SK-N-SH (cell line): Measurements from ENCODE around the gene SAMD9. TPM values are rescaled to one million over a fixed set of nuclear protein-coding genes. Genes with fewer than 3 reads are reported as not detected.
"Not testable (repeated sequence)": the region's sequence is repeated elsewhere in the genome, so short reads cannot be mapped to it uniquely, and the experiment has no call there.

Source experiments
- CTCF ChIA-PET: fragments of 300-600, 350-600 bp; formaldehyde crosslinking; extraction: SDS; loops from one replicate; lab custom pipeline; 2021; lab: Yijun Ruan, JAX
- POLR2A ChIA-PET: fragments of 350-600 bp; sonication (Branson Sonifier 250); formaldehyde crosslinking; extraction: SDS; loops from one replicate; lab custom pipeline; 2020; ENCODE audit warnings: antibody characterized with exemption, inconsistent platforms; lab: Yijun Ruan, JAX
- DNase-seq: peaks from one replicate; pipeline ENCODE4 v3.0.0; 2012
- H2AFZ ChIP-seq: fragments of 200-600 bp; sonication (generic); 2 replicates; pipeline ENCODE4 v1.8.1; 2016; ENCODE audit warnings: antibody characterized with exemption, mild to moderate bottlenecking, low read depth
- H3F3A ChIP-seq: fragments of 200-600 bp; sonication (generic); replicated peaks from 2 replicates; pipeline ENCODE3; 2016; ENCODE audit warnings: antibody characterized with exemption, mild to moderate bottlenecking; ENCODE audit not compliant: insufficient read depth
- H3K27ac ChIP-seq, 2 experiments: fragments of 200-500 bp in 1 of 2; fragments of 200-600 bp in 1 of 2; sonication (Bioruptor generic) in 1 of 2; sonication (generic), shearing (Covaris generic) in 1 of 2; 2 replicates each; pipeline versions ENCODE4 v1.5.1 to v1.6.1; 2014 to 2016; ENCODE audit warnings: low read depth in 2 of 2, inconsistent platforms in 1 of 2, low read length in 1 of 2, mild to moderate bottlenecking in 1 of 2, mixed read lengths in 1 of 2
- H3K27me3 ChIP-seq: fragments of 200-600 bp; sonication (generic), shearing (Covaris generic); 2 replicates; pipeline ENCODE4 v1.6.1; 2016; ENCODE audit warnings: mixed run types; ENCODE audit not compliant: insufficient read depth
- H3K36me3 ChIP-seq, 2 experiments: fragments of 200-500 bp in 1 of 2; fragments of 200-600 bp in 1 of 2; sonication (Bioruptor generic) in 1 of 2; sonication (generic) in 1 of 2; replicated peaks in 1 of 2; 2 replicates each; pipeline versions ENCODE3 to v1.5.1; 2014 to 2016; ENCODE audit warnings: low read length in 1 of 2, mild to moderate bottlenecking in 1 of 2; ENCODE audit not compliant: insufficient read depth in 2 of 2, control insufficient read depth in 1 of 2
- H3K4me1 ChIP-seq, 2 experiments: fragments of 200-500 bp in 1 of 2; fragments of 200-600 bp in 1 of 2; sonication (Bioruptor generic) in 1 of 2; sonication (generic), shearing (Covaris generic) in 1 of 2; 2 replicates each; pipeline versions ENCODE4 v1.5.1 to v1.6.1; 2014 to 2016; ENCODE audit warnings: low read depth in 1 of 2, low read length in 1 of 2, mixed run types in 1 of 2; ENCODE audit not compliant: insufficient read depth in 2 of 2, control insufficient read depth in 1 of 2
- H3K4me2 ChIP-seq: fragments of 200-600 bp; sonication (generic), shearing (Covaris generic); 2 replicates; pipeline ENCODE4 v1.6.1; 2017; ENCODE audit warnings: mixed run types
- H3K4me3 ChIP-seq, 2 experiments: fragments of 200-500 bp in 1 of 2; fragments of 200-600 bp in 1 of 2; sonication (Bioruptor generic) in 1 of 2; sonication (generic), shearing (Covaris generic) in 1 of 2; 2 replicates each; pipeline versions ENCODE4 v1.5.1 to v1.8.1; 2014 to 2016; ENCODE audit warnings: low read depth in 2 of 2, inconsistent platforms in 1 of 2, low read length in 1 of 2, mild to moderate bottlenecking in 1 of 2, mixed read lengths in 1 of 2, moderate library complexity in 1 of 2
- H3K79me2 ChIP-seq: fragments of 200-600 bp; sonication (generic); 2 replicates; pipeline ENCODE4 v1.8.1; 2017; ENCODE audit warnings: mild to moderate bottlenecking; ENCODE audit not compliant: insufficient read depth
- H3K9ac ChIP-seq: fragments of 200-600 bp; sonication (generic); 2 replicates; pipeline ENCODE4 v1.6.1; 2017; ENCODE audit warnings: mixed run types
- H3K9me2 ChIP-seq: fragments of 200-600 bp; sonication (generic); 2 replicates; pipeline ENCODE4 v1.6.1; 2017; ENCODE audit warnings: mixed run types
- H3K9me3 ChIP-seq: fragments of 200-600 bp; sonication (generic); 2 replicates; pipeline ENCODE4 v1.6.1; 2017; ENCODE audit warnings: mixed run types, mild to moderate bottlenecking, moderate library complexity
- H4K20me1 ChIP-seq: fragments of 200-600 bp; sonication (generic); 2 replicates; pipeline ENCODE4 v1.6.1; 2017; ENCODE audit warnings: mild to moderate bottlenecking, mixed run types; ENCODE audit not compliant: insufficient read depth
- EZH2phosphoT487 ChIP-seq: fragments of 200-600 bp; sonication (generic); IDR thresholded peaks from 2 replicates; pipeline ENCODE4 v1.6.1; 2017; ENCODE audit warnings: low read depth, mixed run types, mild to moderate bottlenecking, antibody characterized with exemption, moderate library complexity, borderline replicate concordance
- FOXJ3 ChIP-seq: sonication (generic); formaldehyde crosslinking; IDR thresholded peaks from 2 replicates; pipeline ENCODE4 v1.5.1; 2020; ENCODE audit warnings: mild to moderate bottlenecking, missing genetic modification reagents
- NRF1 ChIP-seq: IDR thresholded peaks from 2 replicates; pipeline ENCODE4 v1.6.1; 2012; ENCODE audit warnings: low read depth, mild to moderate bottlenecking, low read length
- RFX5 ChIP-seq: IDR thresholded peaks from 2 replicates; pipeline ENCODE4 v1.6.1; 2012; ENCODE audit warnings: mild to moderate bottlenecking, improper control_type of control experiment, low read length
- RXRA ChIP-seq: IDR thresholded peaks from 2 replicates; pipeline ENCODE4 v1.4.0; 2012; ENCODE audit warnings: low read depth, mild to moderate bottlenecking, borderline replicate concordance
- SIN3A ChIP-seq: IDR thresholded peaks from 2 replicates; pipeline ENCODE4 v1.6.1; 2012; ENCODE audit warnings: low read depth, mild to moderate bottlenecking, low read length, moderate library complexity, borderline replicate concordance
- YY1 ChIP-seq: IDR thresholded peaks from 2 replicates; pipeline ENCODE4 v1.4.0; 2012; ENCODE audit warnings: low read depth, mild to moderate bottlenecking
- WGBS: methylation state at CpG from one replicate; pipeline ENCODE4 v1.1.6; 2017; ENCODE audit warnings: low lambda C conversion rate; 5-methylcytosine and 5-hydroxymethylcytosine counted together
- polyA plus RNA-seq, 3 experiments: library from polyadenylated mRNA; depleted of rRNA; stranded (reverse); fragments of >200 nt; gene quantifications; 2 replicates each; pipeline ENCODE4 v1.2.3, GENCODE V29; 2012
- TF ChIP-seq, protein P1 (sequence below): IDR thresholded peaks from 2 replicates; pipeline ENCODE4; 2012
- TF ChIP-seq, protein P2 (sequence below): IDR thresholded peaks from 2 replicates; pipeline ENCODE4 v1.4.0; 2012; ENCODE audit warnings: low read depth

SAMD9 gene
- polyA plus RNA-seq, 1 of the 3 experiments (the other 2 are of a cell fraction), result 0.95 TPM

- WGBS, result 5% methylated on average over 1 of the region's 1 CpG
- H3K79me2 ChIP-seq, H3K4me1 ChIP-seq, H2AFZ ChIP-seq, H3K4me3 ChIP-seq, H3K9me2 ChIP-seq, H3F3A ChIP-seq, H4K20me1 ChIP-seq, H3K9me3 ChIP-seq, DNase-seq, H3K27me3 ChIP-seq, CTCF ChIA-PET, H3K9ac ChIP-seq, POLR2A ChIA-PET, H3K4me2 ChIP-seq, H3K27ac ChIP-seq, H3K36me3 ChIP-seq: not testable (repeated sequence)
Observed at GRCh38 chr7:93126954-93127353, 9.2 kb upstream of the SAMD9 start.

DNA sequence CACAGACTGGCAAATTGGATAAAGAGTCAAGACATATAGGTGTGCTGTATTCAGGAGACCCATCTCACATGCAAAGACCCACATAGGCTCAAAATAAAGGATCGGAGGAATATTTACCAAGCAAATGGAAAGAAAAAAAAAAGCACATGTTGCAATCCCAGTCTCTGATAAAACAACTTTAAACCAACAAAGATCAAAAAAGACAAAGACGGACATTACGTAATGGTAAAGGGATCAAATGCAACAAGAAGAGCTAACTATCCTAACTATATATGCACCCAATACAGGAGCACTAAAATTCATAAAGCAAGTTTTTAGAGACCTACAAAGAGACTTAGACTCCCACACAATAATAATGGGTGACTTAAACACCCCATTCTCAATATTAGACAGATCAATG, 5.8 kb upstream of the SAMD9 start:
- H4K20me1 ChIP-seq, H3F3A ChIP-seq, H2AFZ ChIP-seq, H3K4me1 ChIP-seq, H3K9ac ChIP-seq, H3K79me2 ChIP-seq, H3K4me2 ChIP-seq, H3K27ac ChIP-seq, H3K9me3 ChIP-seq, H3K4me3 ChIP-seq, H3K36me3 ChIP-seq, CTCF ChIA-PET, H3K27me3 ChIP-seq, H3K9me2 ChIP-seq, DNase-seq, POLR2A ChIA-PET: not testable (repeated sequence)
- 66% methylated on average over 3 of the region's 3 CpGs for WGBS

DNA sequence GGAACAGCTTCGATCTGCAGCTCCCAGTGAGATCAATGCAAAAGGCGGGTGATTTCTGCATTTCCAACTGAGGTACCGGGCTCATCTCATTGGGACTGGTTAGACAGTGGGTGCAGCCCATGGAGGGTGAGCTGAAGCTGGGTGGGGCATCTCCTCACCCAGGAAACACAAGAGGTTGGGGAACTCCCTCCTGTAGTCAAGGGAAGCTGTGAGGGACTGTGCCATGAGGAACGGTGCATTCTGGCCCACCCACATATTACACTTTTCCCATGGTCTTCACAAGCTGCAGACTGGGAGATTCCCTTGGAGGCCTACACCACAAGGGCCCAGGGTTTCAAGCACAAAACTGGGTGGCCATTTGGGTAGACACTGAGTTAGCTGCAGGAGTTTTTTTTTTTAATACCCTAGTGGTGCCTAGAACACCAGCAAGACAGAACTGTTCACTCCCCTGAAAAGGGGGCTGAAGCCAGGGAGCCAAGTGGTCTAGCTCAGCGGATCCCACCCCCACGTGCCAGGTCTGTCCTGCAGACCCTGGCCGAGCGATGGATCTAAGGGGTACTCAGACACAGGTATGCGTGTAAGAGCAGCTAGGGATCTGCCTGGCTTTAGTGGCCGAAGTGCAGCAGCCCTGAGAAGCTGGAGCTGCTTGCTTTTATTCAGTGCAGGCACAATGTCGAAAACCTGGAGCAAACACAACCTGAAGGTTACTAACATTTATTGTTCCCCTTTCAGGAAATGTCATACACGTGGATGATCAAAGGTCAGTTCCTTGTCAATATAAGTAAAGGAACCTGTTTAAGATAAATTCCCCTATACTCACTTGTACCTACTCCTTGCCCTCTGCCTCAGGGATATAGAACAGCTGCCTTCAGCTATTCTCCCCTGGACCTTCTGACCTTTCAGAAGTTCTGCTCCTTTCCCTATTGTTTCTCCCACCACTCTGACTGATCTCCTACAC, 3.1 kb upstream of the SAMD9 start:
- Histone ChIP-seq H3K9me2 (no peaks in the 10 kb centered on the region), H3K4me2 (no peak overlapping the region), H2AFZ (no peak overlapping the region), H3K9ac (no peak overlapping the region), H3K27me3 (no peaks in the 10 kb centered on the region), H3K9me3 (no peaks in the 10 kb centered on the region), H3K79me2 (peaks cover 3% of the 10 kb centered on the region; the same call in 1 of the 2 replicates), H4K20me1 (no peaks in the 10 kb centered on the region), H3K4me1 (peaks cover 0 to 4% of the 10 kb centered on the region in 2 experiments; a peak in 2 of 4 replicates), H3F3A (peaks cover 5% of the 10 kb centered on the region), H3K27ac (no peak overlapping the region), H3K36me3 (no peaks in the 10 kb centered on the region), H3K4me3 (no peak overlapping the region)
- CTCF ChIA-PET, result interaction anchor here (0.6 to 1.5 kb wide), 3 partner anchors 17 to 39 kb away, joined by 3 to 4 read pairs (median 4); no protein-coding TSS in a partner anchor
- POLR2A ChIA-PET, result no interaction called here
- TF ChIP-seq FOXJ3 (CRISPR knock-in tag), result no peak
- TF ChIP-seq RFX5, result no peak
- TF ChIP-seq, protein P1, sequence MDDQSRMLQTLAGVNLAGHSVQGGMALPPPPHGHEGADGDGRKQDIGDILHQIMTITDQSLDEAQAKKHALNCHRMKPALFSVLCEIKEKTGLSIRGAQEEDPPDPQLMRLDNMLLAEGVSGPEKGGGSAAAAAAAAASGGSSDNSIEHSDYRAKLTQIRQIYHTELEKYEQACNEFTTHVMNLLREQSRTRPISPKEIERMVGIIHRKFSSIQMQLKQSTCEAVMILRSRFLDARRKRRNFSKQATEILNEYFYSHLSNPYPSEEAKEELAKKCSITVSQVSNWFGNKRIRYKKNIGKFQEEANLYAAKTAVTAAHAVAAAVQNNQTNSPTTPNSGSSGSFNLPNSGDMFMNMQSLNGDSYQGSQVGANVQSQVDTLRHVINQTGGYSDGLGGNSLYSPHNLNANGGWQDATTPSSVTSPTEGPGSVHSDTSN, result no peak
- TF ChIP-seq, protein P2, sequence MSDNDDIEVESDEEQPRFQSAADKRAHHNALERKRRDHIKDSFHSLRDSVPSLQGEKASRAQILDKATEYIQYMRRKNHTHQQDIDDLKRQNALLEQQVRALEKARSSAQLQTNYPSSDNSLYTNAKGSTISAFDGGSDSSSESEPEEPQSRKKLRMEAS, result no peak
- no peak for TF ChIP-seq EZH2phosphoT487
- no peak for TF ChIP-seq SIN3A
- no peak for TF ChIP-seq NRF1
- no peak for TF ChIP-seq RXRA
- TF ChIP-seq YY1, result no peak
- DNase-seq, result no peak
- 41% methylated on average over 10 of the region's 12 CpGs for WGBS
